Prostate gland (tissue), 2 donors: ENCODE data around the gene CDX1.

Source experiments
- CTCF ChIP-seq, 4 experiments: fragments of 200-600 bp in 2 of 4; fragments of 450-650 bp in 2 of 4; sonication (generic) in 2 of 4; IDR thresholded peaks; 1 replicate in 3 of 4; 2 replicates in 1 of 4; pipeline ENCODE4 v1.5.1; 2016 to 2019; ENCODE audit warnings: antibody characterized with exemption in 4 of 4, mild to moderate bottlenecking in 2 of 4, moderate library complexity in 2 of 4
- POLR2A ChIP-seq: fragments of 450-650 bp; IDR thresholded peaks from one replicate; pipeline ENCODE4 v1.6.1; 2016; ENCODE audit warnings: antibody characterized with exemption, mild to moderate bottlenecking
- POLR2AphosphoS5 ChIP-seq: sonication (generic); formaldehyde crosslinking; IDR thresholded peaks from one replicate; pipeline ENCODE4 v1.6.1; 2017; ENCODE audit warnings: antibody characterized with exemption

- TF ChIP-seq POLR2A: no peak
- TF ChIP-seq CTCF (IDR thresholded peaks at IDR 0.05): no peak
- TF ChIP-seq POLR2AphosphoS5: no peak
Measured at GRCh38 chr5:150219142-150219541, 52.6 kb downstream of the CDX1 start.
